H1 (cell line): ENCODE results near the gene MISFA. TPM values are rescaled to one million over a fixed set of nuclear protein-coding genes. Genes with fewer than 3 reads are reported as not detected.

Experiments
- CTCF ChIA-PET: fragments of 300-600 bp; sonication (Branson Sonifier 250); formaldehyde crosslinking; loops from one replicate; lab custom pipeline; 2021; ENCODE audit not compliant: partially characterized antibody; lab: Charles Lee
- POLR2A ChIA-PET: fragments of 300-600 bp; sonication (Branson Sonifier 250); formaldehyde crosslinking; loops from one replicate; lab custom pipeline; 2021; ENCODE audit warnings: inconsistent platforms; ENCODE audit not compliant: partially characterized antibody; lab: Charles Lee
- DNase-seq, 2 experiments: peaks; one replicate each; pipeline versions ENCODE4 v3.0.0 to v3.0.0-alpha.2; 2010 to 2022; ENCODE audit warnings: low spot score in 2 of 2, low read depth in 1 of 2, mixed read lengths in 1 of 2
- FAIRE-seq: peaks from 2 replicates; lab custom pipeline; 2011; peaks lifted over from hg19 to GRCh38; lab: Jason Lieb, UNC
- H2AFZ ChIP-seq: 2 replicates; pipeline ENCODE4 v1.8.1; 2012; ENCODE audit warnings: low read length, inconsistent platforms
- H2AK5ac ChIP-seq: 2 replicates; pipeline ENCODE4 v1.6.1; 2013; ENCODE audit warnings: low read depth, low read length
- H2BK120ac ChIP-seq: replicated peaks from 2 replicates; pipeline ENCODE3; 2013; ENCODE audit warnings: low read depth, low read length, inconsistent platforms
- H2BK12ac ChIP-seq: 2 replicates; pipeline ENCODE4 v1.6.1; 2013; ENCODE audit warnings: low read depth, low read length
- H2BK15ac ChIP-seq: 2 replicates; pipeline ENCODE4 v1.6.1; 2013; ENCODE audit warnings: low read length
- H2BK20ac ChIP-seq: 2 replicates; pipeline ENCODE4 v1.6.1; 2013; ENCODE audit warnings: low read length
- H2BK5ac ChIP-seq: 2 replicates; pipeline ENCODE4 v1.6.1; 2013; ENCODE audit warnings: low read depth, low read length
- H3K14ac ChIP-seq: 2 replicates; pipeline ENCODE4 v1.6.1; 2013; ENCODE audit warnings: inconsistent platforms; ENCODE audit not compliant: insufficient read length
- H3K18ac ChIP-seq: 2 replicates; pipeline ENCODE4 v1.6.1; 2013; ENCODE audit warnings: low read length; ENCODE audit errors: extremely low read depth
- H3K23ac ChIP-seq: 2 replicates; pipeline ENCODE4 v1.6.1; 2013; ENCODE audit warnings: inconsistent platforms; ENCODE audit not compliant: insufficient read length
- H3K23me2 ChIP-seq: 2 replicates; pipeline ENCODE4 v1.6.1; 2013; ENCODE audit warnings: low read depth, low read length
- H3K27ac ChIP-seq: 2 replicates; pipeline ENCODE4 v1.6.1; 2011; ENCODE audit warnings: low read depth, low read length, inconsistent platforms
- H3K27me3 ChIP-seq, 4 experiments: replicated peaks in 1 of 4; 1 replicate in 1 of 4; 2 replicates in 3 of 4; pipeline versions ENCODE4 v1.6.1 to v1.8.1; 2011 to 2013; ENCODE audit warnings: low read length in 3 of 4, mild to moderate bottlenecking in 3 of 4, inconsistent platforms in 2 of 4, mixed read lengths in 2 of 4, moderate library complexity in 1 of 4; ENCODE audit not compliant: control insufficient read depth in 3 of 4, insufficient read depth in 3 of 4; ENCODE audit errors: extremely low read depth in 1 of 4
- H3K36me3 ChIP-seq, 4 experiments: 2 replicates each; pipeline versions ENCODE4 v1.6.1 to v1.8.1; 2011 to 2013; ENCODE audit warnings: mild to moderate bottlenecking in 4 of 4, low read length in 3 of 4, moderate library complexity in 2 of 4, control low read depth in 1 of 4, inconsistent platforms in 1 of 4; ENCODE audit not compliant: insufficient read depth in 4 of 4, control insufficient read depth in 2 of 4
- H3K4ac ChIP-seq: replicated peaks from 2 replicates; pipeline ENCODE3; 2013; ENCODE audit warnings: low read length, low read depth, mixed read lengths, inconsistent platforms; ENCODE audit not compliant: insufficient read length
- H3K4me1 ChIP-seq, 4 experiments: replicated peaks in 1 of 4; 1 replicate in 1 of 4; 2 replicates in 3 of 4; pipeline versions ENCODE4 v1.6.1 to v1.8.1; 2011 to 2013; ENCODE audit warnings: low read length in 3 of 4, inconsistent platforms in 2 of 4, mixed read lengths in 1 of 4; ENCODE audit not compliant: insufficient read depth in 4 of 4, control insufficient read depth in 3 of 4
- H3K4me2 ChIP-seq, 2 experiments: 2 replicates each; pipeline versions ENCODE4 v1.6.1 to v1.8.1; 2011 to 2013; ENCODE audit warnings: low read depth in 2 of 2, low read length in 2 of 2, control low read depth in 1 of 2, inconsistent platforms in 1 of 2, mild to moderate bottlenecking in 1 of 2; ENCODE audit not compliant: insufficient read depth in 1 of 2
- H3K4me3 ChIP-seq, 4 experiments: fragments of 200-600, 300-600 bp in 1 of 4; sonication (generic), shearing (Covaris generic), sonication (Bioruptor Twin) in 1 of 4; 2 replicates each; pipeline versions ENCODE4 v1.5.1 to v1.8.1; 2011 to 2016; ENCODE audit warnings: low read length in 4 of 4, low read depth in 3 of 4, control low read depth in 2 of 4, inconsistent platforms in 2 of 4, mild to moderate bottlenecking in 2 of 4, mixed read lengths in 1 of 4, moderate library complexity in 1 of 4; ENCODE audit not compliant: insufficient read depth in 2 of 4; ENCODE audit errors: extremely low read depth in 1 of 4
- H3K56ac ChIP-seq: replicated peaks from 2 replicates; pipeline ENCODE3; 2013; ENCODE audit warnings: low read depth, mild to moderate bottlenecking, mixed read lengths, low read length, inconsistent platforms; ENCODE audit not compliant: insufficient read length
- H3K79me1 ChIP-seq: 2 replicates; pipeline ENCODE4 v1.6.1; 2013; ENCODE audit warnings: low read depth, low read length, control low read depth
- H3K79me2 ChIP-seq, 2 experiments: 2 replicates each; pipeline versions ENCODE4 v1.6.1 to v1.8.1; 2012 to 2013; ENCODE audit warnings: low read length in 2 of 2, mild to moderate bottlenecking in 2 of 2, inconsistent platforms in 1 of 2; ENCODE audit not compliant: insufficient read depth in 2 of 2, control insufficient read depth in 1 of 2
- H3K9ac ChIP-seq, 4 experiments: replicated peaks in 1 of 4; 1 replicate in 1 of 4; 2 replicates in 3 of 4; pipeline versions ENCODE4 v1.6.1 to v1.8.1; 2011 to 2013; ENCODE audit warnings: low read depth in 3 of 4, low read length in 3 of 4, control low read depth in 2 of 4, mild to moderate bottlenecking in 2 of 4, moderate library complexity in 2 of 4, inconsistent platforms in 1 of 4; ENCODE audit errors: extremely low read depth in 1 of 4
- H3K9me3 ChIP-seq, 2 experiments: 2 replicates each; pipeline versions ENCODE4 v1.6.1 to v1.8.1; 2012 to 2013; ENCODE audit warnings: mild to moderate bottlenecking in 2 of 2, moderate library complexity in 2 of 2, control low read depth in 1 of 2, inconsistent platforms in 1 of 2, low read depth in 1 of 2, low read length in 1 of 2, mixed read lengths in 1 of 2; ENCODE audit not compliant: insufficient read depth in 2 of 2
- H4K20me1 ChIP-seq, 2 experiments: replicated peaks in 1 of 2; 2 replicates each; pipeline versions ENCODE3 to v1.8.1; 2011 to 2013; ENCODE audit warnings: inconsistent platforms in 2 of 2, low read length in 2 of 2, mild to moderate bottlenecking in 1 of 2; ENCODE audit not compliant: insufficient read depth in 2 of 2, control insufficient read depth in 1 of 2
- H4K5ac ChIP-seq: 2 replicates; pipeline ENCODE4 v1.6.1; 2013; ENCODE audit warnings: low read length, low read depth, mixed read lengths, inconsistent platforms; ENCODE audit not compliant: insufficient read length
- H4K8ac ChIP-seq: 2 replicates; pipeline ENCODE4 v1.8.0; 2013; ENCODE audit warnings: mild to moderate bottlenecking, moderate library complexity, low read length, inconsistent platforms; ENCODE audit not compliant: insufficient read depth; ENCODE audit errors: extremely low read depth
- H4K91ac ChIP-seq: replicated peaks from 2 replicates; pipeline ENCODE3; 2013; ENCODE audit warnings: low read length, mixed read lengths, inconsistent platforms; ENCODE audit not compliant: insufficient read length
- GTF2F1 ChIP-seq: IDR thresholded peaks from 2 replicates; pipeline ENCODE4 v1.6.1; 2012; ENCODE audit warnings: low read depth, low read length, improper control_type of control experiment, borderline replicate concordance
- JUND ChIP-seq: IDR thresholded peaks from 2 replicates; pipeline ENCODE4 v1.6.1; 2011; ENCODE audit warnings: mild to moderate bottlenecking, improper control_type of control experiment, low read length
- MAFK ChIP-seq: IDR thresholded peaks from 2 replicates; pipeline ENCODE4 v1.6.1; 2012; ENCODE audit warnings: low read depth, mild to moderate bottlenecking, improper control_type of control experiment, low read length
- NANOG ChIP-seq: IDR thresholded peaks from 2 replicates; pipeline ENCODE4 v1.6.1; 2011; ENCODE audit warnings: low read length, low read depth, mild to moderate bottlenecking, inconsistent platforms; ENCODE audit not compliant: insufficient read depth, poor library complexity, severe bottlenecking
- PHF8 ChIP-seq: fragments of 200-600 bp; sonication (generic); conservative IDR thresholded peaks from 2 replicates; pipeline ENCODE4 v1.7.1; 2012; ENCODE audit warnings: low read depth, mild to moderate bottlenecking, inconsistent platforms, low read length, moderate library complexity
- RFX5 ChIP-seq: IDR thresholded peaks from 2 replicates; pipeline ENCODE4 v1.6.1; 2011; ENCODE audit warnings: low read depth, low read length, improper control_type of control experiment, borderline replicate concordance
- SIRT6 ChIP-seq: IDR thresholded peaks from one replicate; pipeline ENCODE4 v1.7.1; 2012; ENCODE audit warnings: low read length, inconsistent platforms
- SIX5 ChIP-seq: IDR thresholded peaks from 2 replicates; pipeline ENCODE4 v1.6.1; 2011; ENCODE audit warnings: mild to moderate bottlenecking, low read depth, low read length
- SP1 ChIP-seq: IDR thresholded peaks from 2 replicates; pipeline ENCODE4 v1.6.1; 2011; ENCODE audit warnings: low read depth, low read length
- TAF7 ChIP-seq: optimal IDR thresholded peaks from 2 replicates; pipeline ENCODE3; 2011; ENCODE audit warnings: low read depth, mild to moderate bottlenecking, inconsistent platforms, low read length, moderate library complexity, borderline replicate concordance
- TEAD4 ChIP-seq: IDR thresholded peaks from 2 replicates; pipeline ENCODE4 v1.6.1; 2012; ENCODE audit warnings: low read depth, low read length, inconsistent platforms, mixed read lengths
- YY1 ChIP-seq: IDR thresholded peaks from 2 replicates; pipeline ENCODE4 v1.6.1; 2011; ENCODE audit warnings: low read depth, mild to moderate bottlenecking, low read length
- WGBS, 2 experiments: shearing (Covaris generic) in 1 of 2; methylation state at CpG; one replicate each; pipeline versions ENCODE4 v1.1.6 to v1.1.7; 2013 to 2015; ENCODE audit warnings: low lambda C conversion rate in 2 of 2, mixed read lengths in 2 of 2, inconsistent platforms in 1 of 2, low coverage in 1 of 2, missing lambda C conversion rate in 1 of 2; ENCODE audit not compliant: insufficient replicate concordance in 2 of 2, insufficient coverage in 1 of 2, insufficient read length in 1 of 2; ENCODE audit errors: extremely low coverage in 1 of 2, missing lambda C conversion rate in 1 of 2; 5-methylcytosine and 5-hydroxymethylcytosine counted together
- polyA plus RNA-seq, 7 experiments: library from polyadenylated mRNA; depleted of rRNA in 3 of 7; stranded (reverse) in 5 of 7; unstranded in 2 of 7; fragments of >200 nt in 5 of 7; fragments of 200-250 nt in 2 of 7; gene quantifications; 1 replicate in 5 of 7; 2 replicates in 1 of 7; 4 replicates in 1 of 7; pipeline versions ENCODE4 v1.2.1 to v1.2.3, GENCODE V29; 2011 to 2013; ENCODE audit warnings: missing spikeins in 2 of 7, mixed read lengths in 2 of 7
- total RNA-seq: library from RNA; stranded (reverse); fragmentation: NEBNext Ultra II Directional; extraction: Animal tissue kit (Norgen Biotek cat#: 25700); gene quantifications from 2 replicates; pipeline ENCODE4 v1.2.1, GENCODE V29; 2021
- TF ChIP-seq, protein P1 (sequence below): IDR thresholded peaks from 2 replicates; pipeline ENCODE4 v1.6.1; 2012; ENCODE audit warnings: inconsistent platforms

MISFA gene
- total and polyA plus RNA-seq, 2 of the 8 experiments (the other 6 are each of a cell fraction or from before 2014, with no cell fraction given), result 0.51 to 3.8 TPM

DNA sequence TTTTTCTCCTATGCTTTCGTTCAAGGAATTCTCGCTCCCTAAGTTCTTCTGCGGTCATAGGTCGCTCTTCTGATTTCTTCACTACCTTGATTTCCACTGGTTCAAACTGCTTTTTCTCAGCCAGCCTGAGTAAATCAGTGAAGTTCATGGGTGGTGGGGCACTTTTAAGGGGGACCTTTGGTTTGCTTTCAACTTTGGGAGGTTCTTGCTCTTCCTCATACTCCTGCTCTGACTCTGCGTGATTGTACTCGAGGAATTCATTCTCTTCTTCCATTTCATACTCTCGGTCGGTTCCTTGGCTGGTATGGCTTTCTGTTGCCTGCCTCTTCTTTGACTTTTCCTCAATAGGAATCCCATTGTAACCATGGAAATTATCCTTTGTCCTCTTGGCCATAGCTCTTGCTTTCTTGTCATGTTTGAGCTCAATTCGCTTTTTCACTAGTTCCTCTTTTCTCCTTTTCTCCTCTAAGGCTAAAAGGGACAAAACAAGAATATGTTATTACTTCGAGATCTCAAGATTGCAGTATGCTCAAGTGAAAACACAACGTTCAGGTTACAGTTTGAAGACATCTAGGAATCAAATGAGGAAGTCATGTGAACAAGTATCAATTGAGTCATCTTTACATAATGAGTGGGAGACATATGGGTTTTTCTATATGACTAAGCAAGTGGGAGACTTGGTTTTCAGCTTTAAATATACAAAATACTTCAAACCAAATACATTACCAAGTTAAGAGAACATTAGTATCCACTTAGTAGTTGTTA is 16.2 kb downstream of the MISFA start:
- H3K4me1 ChIP-seq, result no peaks in the 10 kb centered on the region
- no peak overlapping the region for H3K9ac ChIP-seq
- H3K27me3 ChIP-seq, result no peaks in the 10 kb centered on the region
- WGBS, 2 experiments, result 94% methylated on average over 11 of the region's 11 CpGs; no CpG with 5 or more reads in 1 of the 2 experiments
- H3K23me2 ChIP-seq, result no peaks in the 10 kb centered on the region
- peaks cover 2 to 37% (median 18%) of the 10 kb centered on the region in 4 experiments; a peak in 5 of 8 replicates for H3K36me3 ChIP-seq
- ChIA-PET POLR2A (no interaction called here), CTCF (interaction anchor here (1.0 to 1.1 kb wide), 2 partner anchors 12 to 116 kb away, joined by 4 read pairs; no protein-coding TSS in a partner anchor)
- peaks cover 0 to 25% of the 10 kb centered on the region in 2 experiments; a peak in 2 of 4 replicates for H3K79me2 ChIP-seq
- no peak overlapping the region for H3K56ac ChIP-seq
- no peak overlapping the region for H4K91ac ChIP-seq
- no peak overlapping the region for H2AK5ac ChIP-seq
- no peak overlapping the region for H2BK20ac ChIP-seq
- H4K8ac ChIP-seq, result no peak overlapping the region
- peaks cover 3% of the 10 kb centered on the region; the same call in 1 of the 2 replicates for H3K79me1 ChIP-seq
- no peak overlapping the region for H2BK15ac ChIP-seq
- no peak overlapping the region for H2BK12ac ChIP-seq
- H2BK5ac ChIP-seq, result no peak overlapping the region
- no peak overlapping the region for H2AFZ ChIP-seq
- no peak overlapping the region for H3K4me2 ChIP-seq
- FAIRE-seq (no peak), DNase-seq (no peak)
- H3K23ac ChIP-seq, result no peak overlapping the region
- no peaks in the 10 kb centered on the region for H3K9me3 ChIP-seq
- peaks cover 0 to 4% of the 10 kb centered on the region in 2 experiments for H4K20me1 ChIP-seq
- no peak overlapping the region for H3K4ac ChIP-seq
- no peak overlapping the region for H3K18ac ChIP-seq
- no peak overlapping the region for H3K27ac ChIP-seq
- H4K5ac ChIP-seq, result no peak overlapping the region
- no peak overlapping the region for H2BK120ac ChIP-seq
- H3K14ac ChIP-seq, result no peak overlapping the region
- H3K4me3 ChIP-seq, result no peak overlapping the region
- TF ChIP-seq YY1 (no peak), SIX5 (no peak), NANOG (no peak), GTF2F1 (no peak), RFX5 (no peak), TEAD4 (no peak), PHF8 (no peak), JUND (no peak), SIRT6 (no peak), SP1 (no peak), TAF7 (no peak), MAFK (no peak)
- TF ChIP-seq, protein P1, sequence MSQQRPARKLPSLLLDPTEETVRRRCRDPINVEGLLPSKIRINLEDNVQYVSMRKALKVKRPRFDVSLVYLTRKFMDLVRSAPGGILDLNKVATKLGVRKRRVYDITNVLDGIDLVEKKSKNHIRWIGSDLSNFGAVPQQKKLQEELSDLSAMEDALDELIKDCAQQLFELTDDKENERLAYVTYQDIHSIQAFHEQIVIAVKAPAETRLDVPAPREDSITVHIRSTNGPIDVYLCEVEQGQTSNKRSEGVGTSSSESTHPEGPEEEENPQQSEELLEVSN, result no peak
